PFSK-1 (cell line): ENCODE results near the gene XDH.

Experiments
- FOXP2 ChIP-seq: optimal IDR thresholded peaks from 2 replicates; pipeline ENCODE3; 2011; ENCODE audit warnings: borderline replicate concordance, control low read depth, inconsistent platforms; ENCODE audit not compliant: insufficient read depth; ENCODE audit errors: extremely low read length, extremely low read depth
- POLR2AphosphoS5 ChIP-seq: IDR thresholded peaks from 2 replicates; pipeline ENCODE4 v1.6.1; 2012; ENCODE audit warnings: low read depth, mild to moderate bottlenecking, control low read depth, low read length, moderate library complexity
- SIN3A ChIP-seq: IDR thresholded peaks from 2 replicates; pipeline ENCODE4 v1.6.1; 2012; ENCODE audit warnings: mild to moderate bottlenecking, low read length, moderate library complexity, borderline replicate concordance; ENCODE audit not compliant: insufficient read depth
- TAF1 ChIP-seq: IDR thresholded peaks from 2 replicates; pipeline ENCODE4 v1.6.1; 2012; ENCODE audit warnings: low read length, control low read depth, borderline replicate concordance; ENCODE audit not compliant: insufficient read depth
- TF ChIP-seq, protein P1 (sequence below), 2 experiments: IDR thresholded peaks; 2 replicates each; pipeline versions ENCODE4 v1.6.1 to v1.8.0; 2011 to 2012; ENCODE audit warnings: low read depth in 2 of 2, low read length in 2 of 2, control low read depth in 1 of 2, inconsistent platforms in 1 of 2, mild to moderate bottlenecking in 1 of 2, moderate library complexity in 1 of 2; ENCODE audit not compliant: insufficient read depth in 1 of 2

Gene XDH

DNA sequence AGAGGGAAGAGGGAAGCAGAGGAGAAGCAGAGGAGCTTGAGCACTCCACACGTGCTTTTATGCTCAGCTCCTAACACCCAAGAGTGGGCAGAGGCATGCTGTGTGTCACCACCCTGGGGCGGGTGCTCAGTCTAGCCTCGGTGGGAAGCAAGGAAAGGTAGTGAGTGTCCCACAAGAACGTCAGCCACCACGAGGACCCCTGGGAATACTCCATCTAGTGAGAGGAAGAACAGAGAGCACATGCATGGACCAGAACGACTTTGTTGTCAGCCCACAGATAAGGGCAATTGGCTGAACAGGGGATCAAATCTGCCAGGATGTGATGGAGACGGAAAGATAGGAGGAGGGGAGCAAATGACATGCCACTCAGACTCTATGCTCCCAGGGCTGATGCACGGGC lies 83.4 kb downstream of the XDH start:
- TF ChIP-seq, protein P1, sequence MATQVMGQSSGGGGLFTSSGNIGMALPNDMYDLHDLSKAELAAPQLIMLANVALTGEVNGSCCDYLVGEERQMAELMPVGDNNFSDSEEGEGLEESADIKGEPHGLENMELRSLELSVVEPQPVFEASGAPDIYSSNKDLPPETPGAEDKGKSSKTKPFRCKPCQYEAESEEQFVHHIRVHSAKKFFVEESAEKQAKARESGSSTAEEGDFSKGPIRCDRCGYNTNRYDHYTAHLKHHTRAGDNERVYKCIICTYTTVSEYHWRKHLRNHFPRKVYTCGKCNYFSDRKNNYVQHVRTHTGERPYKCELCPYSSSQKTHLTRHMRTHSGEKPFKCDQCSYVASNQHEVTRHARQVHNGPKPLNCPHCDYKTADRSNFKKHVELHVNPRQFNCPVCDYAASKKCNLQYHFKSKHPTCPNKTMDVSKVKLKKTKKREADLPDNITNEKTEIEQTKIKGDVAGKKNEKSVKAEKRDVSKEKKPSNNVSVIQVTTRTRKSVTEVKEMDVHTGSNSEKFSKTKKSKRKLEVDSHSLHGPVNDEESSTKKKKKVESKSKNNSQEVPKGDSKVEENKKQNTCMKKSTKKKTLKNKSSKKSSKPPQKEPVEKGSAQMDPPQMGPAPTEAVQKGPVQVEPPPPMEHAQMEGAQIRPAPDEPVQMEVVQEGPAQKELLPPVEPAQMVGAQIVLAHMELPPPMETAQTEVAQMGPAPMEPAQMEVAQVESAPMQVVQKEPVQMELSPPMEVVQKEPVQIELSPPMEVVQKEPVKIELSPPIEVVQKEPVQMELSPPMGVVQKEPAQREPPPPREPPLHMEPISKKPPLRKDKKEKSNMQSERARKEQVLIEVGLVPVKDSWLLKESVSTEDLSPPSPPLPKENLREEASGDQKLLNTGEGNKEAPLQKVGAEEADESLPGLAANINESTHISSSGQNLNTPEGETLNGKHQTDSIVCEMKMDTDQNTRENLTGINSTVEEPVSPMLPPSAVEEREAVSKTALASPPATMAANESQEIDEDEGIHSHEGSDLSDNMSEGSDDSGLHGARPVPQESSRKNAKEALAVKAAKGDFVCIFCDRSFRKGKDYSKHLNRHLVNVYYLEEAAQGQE (IDR thresholded peaks at IDR 0.05; ENCODE audit: insufficient read depth in 1 of 2, low read depth in 2 of 2, low read length in 2 of 2): no peak
- TF ChIP-seq FOXP2: no peak

DNA sequence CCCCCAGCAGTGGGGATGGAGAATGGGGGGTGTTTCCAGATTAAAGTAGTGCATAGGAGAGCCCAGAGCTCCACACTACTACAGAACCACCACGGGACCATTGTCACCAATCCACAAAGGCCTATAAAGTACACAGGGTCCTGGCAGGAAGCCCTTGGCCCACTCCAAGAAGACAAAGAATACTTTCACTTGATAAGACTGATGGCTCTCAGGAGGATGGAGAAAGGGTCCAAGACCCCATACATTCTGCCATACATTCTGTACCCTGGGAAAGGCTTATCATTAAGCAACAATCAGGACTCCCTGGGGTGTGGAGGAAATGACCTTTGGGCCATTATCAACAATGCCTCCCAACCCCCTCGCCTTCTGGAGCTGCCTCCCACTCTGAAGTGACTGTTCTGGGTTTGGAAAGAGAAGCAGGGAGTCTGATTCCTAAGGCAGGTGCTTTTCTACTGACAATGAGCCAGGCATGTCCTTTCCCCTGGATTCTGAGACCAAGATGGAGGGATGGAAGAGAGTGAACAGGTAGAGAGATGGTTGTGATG lies 85.4 kb downstream of the XDH start:
- no peak for TF ChIP-seq FOXP2
- TF ChIP-seq SIN3A: no peak
- TF ChIP-seq, protein P1 (IDR thresholded peaks at IDR 0.05; ENCODE audit: insufficient read depth in 1 of 2, low read depth in 2 of 2, low read length in 2 of 2): no peak
- no peak for TF ChIP-seq POLR2AphosphoS5
- no peak for TF ChIP-seq TAF1

DNA sequence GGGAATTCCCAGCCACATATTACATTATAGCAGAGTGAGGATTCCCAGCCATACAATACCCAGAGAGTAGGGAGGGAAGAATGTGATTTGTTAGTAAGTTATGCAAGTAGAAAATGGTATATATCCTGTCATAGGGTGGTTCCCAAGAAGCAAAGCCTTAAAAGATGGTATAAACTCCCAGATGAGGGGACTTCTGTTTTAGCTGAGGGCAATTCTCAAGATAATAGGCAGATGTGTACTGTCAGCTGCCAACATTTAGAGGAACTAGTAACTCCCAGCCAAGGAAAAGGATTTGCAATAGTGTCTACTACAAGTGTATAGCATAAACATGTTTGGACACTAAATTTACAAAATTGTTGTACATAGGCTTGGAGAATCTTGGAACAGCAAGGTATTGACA lies 86.5 kb downstream of the XDH start:
- TF ChIP-seq FOXP2 (no peak), TAF1 (no peak), POLR2AphosphoS5 (no peak), SIN3A (no peak)
- TF ChIP-seq, protein P1 (IDR thresholded peaks at IDR 0.05; ENCODE audit: insufficient read depth in 1 of 2, low read depth in 2 of 2, low read length in 2 of 2): no peak

DNA sequence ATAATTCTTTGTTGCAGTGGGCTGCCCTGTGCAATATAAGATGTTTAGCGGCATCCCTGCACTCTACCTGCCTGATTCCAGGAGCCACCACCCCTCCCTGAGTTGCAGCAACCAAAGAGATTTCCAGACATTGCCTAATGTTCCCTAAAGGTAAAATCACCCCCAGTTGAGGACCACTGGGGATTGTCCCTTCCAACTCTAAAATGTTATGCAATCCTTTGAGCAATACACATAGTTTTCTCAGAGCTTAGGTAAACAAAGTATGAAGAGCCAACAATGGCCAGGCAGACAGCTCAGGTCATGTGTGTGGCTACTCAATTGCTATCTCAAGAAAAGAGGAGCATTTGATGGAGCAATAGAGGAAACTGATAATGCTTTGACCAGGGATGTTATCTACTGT lies 87.0 kb downstream of the XDH start:
- TF ChIP-seq POLR2AphosphoS5: no peak
- no peak for TF ChIP-seq FOXP2
- TF ChIP-seq TAF1: no peak
- TF ChIP-seq SIN3A: no peak
- TF ChIP-seq, protein P1 (IDR thresholded peaks at IDR 0.05; ENCODE audit: insufficient read depth in 1 of 2, low read depth in 2 of 2, low read length in 2 of 2): no peak

DNA sequence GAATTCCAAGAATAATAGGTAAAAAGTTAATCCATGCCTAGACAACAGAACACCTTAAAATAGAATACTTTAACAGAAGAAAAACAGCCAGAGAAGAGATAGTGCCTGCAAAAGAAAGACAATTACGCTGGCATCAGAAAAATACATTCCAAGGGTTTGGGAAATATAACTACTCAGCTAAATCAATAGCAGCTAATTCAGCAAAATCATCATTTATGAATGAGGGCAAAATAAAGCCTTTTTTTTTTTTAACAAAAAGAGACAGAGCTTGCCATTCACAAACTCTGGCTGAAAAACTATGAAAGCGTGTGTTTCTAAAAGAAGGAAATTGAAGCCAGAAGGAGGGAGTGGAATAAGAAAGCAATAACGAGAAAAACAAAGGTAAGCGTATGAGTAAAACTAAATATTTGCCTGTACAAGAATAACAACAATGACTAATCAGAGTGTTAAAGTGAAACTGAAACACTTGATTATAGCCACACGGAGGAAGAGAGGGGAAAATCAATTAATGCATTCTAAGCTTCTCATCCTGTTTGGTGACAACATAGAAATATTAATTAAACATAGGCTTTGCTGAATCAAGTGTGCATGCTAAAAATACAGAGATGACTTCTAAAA lies 90.4 kb downstream of the XDH start:
- no peak for TF ChIP-seq TAF1

DNA sequence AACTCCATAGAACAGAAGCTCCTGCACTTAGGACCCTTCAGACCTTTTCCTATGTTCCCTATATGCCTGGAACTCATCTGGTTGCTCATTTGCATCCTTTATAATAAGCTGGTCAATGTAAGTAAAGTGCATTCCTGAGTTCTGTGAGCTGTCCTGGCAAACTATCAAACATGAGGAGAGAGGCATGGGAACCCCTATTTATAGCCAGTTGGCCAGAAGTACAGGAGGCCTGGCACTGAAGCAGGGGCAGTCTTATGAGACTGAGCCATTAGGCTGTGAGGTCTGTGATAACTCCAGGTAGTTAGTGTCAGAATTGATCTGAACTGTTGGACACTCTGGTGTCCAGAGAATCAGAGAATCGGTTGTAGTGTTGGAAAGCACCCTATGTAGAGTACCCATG lies 92.2 kb downstream of the XDH start:
- no peak for TF ChIP-seq SIN3A
- no peak for TF ChIP-seq FOXP2
- TF ChIP-seq, protein P1 (IDR thresholded peaks at IDR 0.05; ENCODE audit: insufficient read depth in 1 of 2, low read depth in 2 of 2, low read length in 2 of 2): no peak
- no peak for TF ChIP-seq TAF1
- no peak for TF ChIP-seq POLR2AphosphoS5
